Peyer's patch (tissue), 4 donors: ENCODE data around the gene TNS3. TPM values are rescaled to one million over a fixed set of nuclear protein-coding genes. Genes with fewer than 3 reads are reported as not detected.

Source experiments
- DNase-seq, 3 donors: peaks; one replicate each; pipeline ENCODE4 v3.0.0-alpha.2; 2017 to 2019
- H3K27ac ChIP-seq, 4 donors: fragments of 200-600 bp; sonication (generic); one replicate each; pipeline ENCODE4 v1.5.1; 2016 to 2019
- H3K27me3 ChIP-seq, 2 donors: fragments of 200-600 bp; sonication (generic); one replicate each; pipeline ENCODE4 v1.5.1; 2019
- H3K36me3 ChIP-seq, 3 donors: fragments of 200-600 bp; sonication (generic); one replicate each; pipeline ENCODE4 v1.5.1; 2016 to 2019
- H3K4me1 ChIP-seq, 4 donors: fragments of 200-600 bp; sonication (generic); one replicate each; pipeline ENCODE4 v1.5.1; 2016 to 2019
- H3K4me3 ChIP-seq, 4 donors: fragments of 200-600 bp; sonication (generic); 1 replicate in 3 of 4; 2 replicates in 1 of 4; pipeline ENCODE4 v1.5.1; 2016 to 2019; ENCODE audit warnings: mild to moderate bottlenecking in 1 of 4
- H3K9me3 ChIP-seq, 4 donors: fragments of 200-600 bp; sonication (generic); one replicate each; pipeline ENCODE4 v1.5.1; 2016 to 2019; ENCODE audit warnings: mild to moderate bottlenecking in 1 of 4
- POLR2A ChIP-seq, 2 donors: fragments of 450-650 bp; IDR thresholded peaks; one replicate each; pipeline ENCODE4 v1.5.1; 2017; ENCODE audit warnings: antibody characterized with exemption in 2 of 2, mild to moderate bottlenecking in 2 of 2, moderate library complexity in 2 of 2
- total RNA-seq, 4 donors: library from RNA; depleted of rRNA; stranded (reverse); fragments of >200 nt; gene quantifications; one replicate each; pipeline ENCODE4 v1.1.0, GENCODE V29; 2016
- TF ChIP-seq, protein P1 (sequence below), 6 experiments: fragments of 450-650 bp in 4 of 6; fragments of 200-600 bp in 2 of 6; sonication (generic) in 1 of 6; IDR thresholded peaks; one replicate each; pipeline ENCODE4 v1.5.1; 2017 to 2019; ENCODE audit warnings: antibody characterized with exemption in 6 of 6, mild to moderate bottlenecking in 3 of 6, moderate library complexity in 1 of 6

The TNS3 gene
- total RNA-seq, 4 donors from 2014 or later = 79.5 to 157 (median 112) TPM

DNA sequence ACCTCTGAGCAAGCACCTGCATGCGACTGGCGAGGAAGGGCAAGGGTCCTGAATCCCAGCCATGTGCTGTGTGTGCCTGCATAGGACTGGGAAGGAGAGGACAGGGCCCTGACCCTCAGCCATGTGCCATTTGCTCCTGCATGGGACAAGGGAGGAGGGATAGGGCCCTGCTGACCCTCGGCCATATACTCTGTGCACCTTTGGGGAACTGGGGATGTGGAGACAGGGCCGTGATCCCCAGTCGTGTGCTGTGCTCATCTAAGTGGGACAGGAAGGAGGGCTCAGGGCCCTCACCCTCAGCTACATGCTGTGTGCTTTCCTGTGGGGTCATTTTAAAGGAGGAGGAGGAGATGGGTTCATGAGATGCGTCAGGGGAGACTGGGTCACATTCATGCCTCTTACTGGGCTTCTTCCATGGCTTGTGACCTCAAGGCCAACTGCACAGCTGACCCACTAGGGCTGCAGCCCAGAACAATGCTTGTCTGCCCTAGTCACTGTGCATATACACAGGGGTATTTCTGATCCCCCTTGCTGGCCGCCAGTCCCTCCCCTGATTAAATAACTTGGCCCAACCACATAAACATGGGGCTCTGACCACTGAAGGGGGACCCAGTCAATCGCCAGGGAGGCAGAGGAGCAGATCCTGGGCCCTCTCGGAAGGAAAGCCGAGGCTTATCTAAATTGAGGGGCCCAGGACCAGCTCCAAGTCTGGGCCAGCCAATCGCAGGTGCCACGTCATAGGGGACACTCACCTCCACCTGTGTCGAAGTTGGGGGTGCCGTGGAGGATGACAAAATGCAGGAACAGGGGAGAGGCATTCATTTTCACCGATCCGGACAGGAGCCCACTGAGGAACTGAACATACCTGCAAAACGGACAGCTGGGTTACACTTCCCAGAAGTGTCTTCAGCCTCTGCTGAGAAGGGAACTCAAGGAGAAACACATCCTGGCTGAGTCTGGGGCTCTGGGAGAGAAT is 167.3 kb downstream of the TNS3 start:
- H3K4me3 ChIP-seq = no peak overlapping the region
- H3K9me3 ChIP-seq = no peaks in the 10 kb centered on the region
- peaks cover 0 to 58% (median 0%) of the 10 kb centered on the region in 3 donors for H3K36me3 ChIP-seq
- H3K27me3 ChIP-seq = no peaks in the 10 kb centered on the region
- TF ChIP-seq, protein P1, sequence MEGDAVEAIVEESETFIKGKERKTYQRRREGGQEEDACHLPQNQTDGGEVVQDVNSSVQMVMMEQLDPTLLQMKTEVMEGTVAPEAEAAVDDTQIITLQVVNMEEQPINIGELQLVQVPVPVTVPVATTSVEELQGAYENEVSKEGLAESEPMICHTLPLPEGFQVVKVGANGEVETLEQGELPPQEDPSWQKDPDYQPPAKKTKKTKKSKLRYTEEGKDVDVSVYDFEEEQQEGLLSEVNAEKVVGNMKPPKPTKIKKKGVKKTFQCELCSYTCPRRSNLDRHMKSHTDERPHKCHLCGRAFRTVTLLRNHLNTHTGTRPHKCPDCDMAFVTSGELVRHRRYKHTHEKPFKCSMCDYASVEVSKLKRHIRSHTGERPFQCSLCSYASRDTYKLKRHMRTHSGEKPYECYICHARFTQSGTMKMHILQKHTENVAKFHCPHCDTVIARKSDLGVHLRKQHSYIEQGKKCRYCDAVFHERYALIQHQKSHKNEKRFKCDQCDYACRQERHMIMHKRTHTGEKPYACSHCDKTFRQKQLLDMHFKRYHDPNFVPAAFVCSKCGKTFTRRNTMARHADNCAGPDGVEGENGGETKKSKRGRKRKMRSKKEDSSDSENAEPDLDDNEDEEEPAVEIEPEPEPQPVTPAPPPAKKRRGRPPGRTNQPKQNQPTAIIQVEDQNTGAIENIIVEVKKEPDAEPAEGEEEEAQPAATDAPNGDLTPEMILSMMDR (IDR thresholded peaks at IDR 0.05) = no peak
- no peak for TF ChIP-seq POLR2A (IDR thresholded peaks at IDR 0.05)
- H3K27ac ChIP-seq = no peak overlapping the region
- peak in 1 of 3 donors; percentile 37 for DNase-seq
- no peaks in the 10 kb centered on the region for H3K4me1 ChIP-seq

DNA sequence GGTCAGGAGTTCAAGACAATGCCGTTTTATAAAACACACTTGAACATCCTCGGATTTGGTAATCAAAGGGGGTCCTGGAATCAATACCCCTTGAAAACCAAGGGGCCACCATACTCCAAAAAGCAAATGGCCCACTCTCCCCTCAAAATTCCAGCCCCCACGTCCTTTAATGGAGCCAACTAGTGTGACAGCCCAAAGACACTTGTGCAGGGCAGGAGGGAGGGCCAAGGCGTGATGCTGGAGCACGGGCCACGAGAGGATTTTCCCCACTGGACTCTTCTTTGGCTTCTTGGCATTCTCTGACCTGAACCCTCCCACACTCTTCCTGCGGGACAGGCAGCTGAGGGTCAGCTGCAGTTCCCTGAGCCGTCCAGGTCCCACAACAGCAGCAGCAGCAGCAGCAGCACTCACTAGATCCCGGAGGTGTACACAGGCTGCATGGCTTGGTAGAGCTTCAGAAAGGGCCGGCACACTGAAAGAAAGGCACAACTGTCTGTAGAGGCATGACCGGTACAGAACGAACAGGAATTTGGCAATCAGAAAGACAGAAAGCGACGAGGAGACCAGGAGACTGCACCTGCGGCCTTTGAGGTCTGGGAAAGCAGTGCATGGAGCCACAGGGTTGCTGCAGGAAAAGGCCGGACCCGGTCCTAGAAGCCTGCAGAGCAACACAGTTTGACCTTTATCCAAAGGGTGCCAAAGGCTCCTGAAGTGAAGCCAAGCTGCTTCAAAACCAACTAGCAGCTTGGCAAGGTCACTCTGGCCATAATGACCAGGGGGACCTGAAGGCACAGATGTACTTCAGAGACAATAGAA is 168.2 kb downstream of the TNS3 start:
- DNase-seq = peak in 1 of 3 donors; percentile 23
- TF ChIP-seq, protein P1 (IDR thresholded peaks at IDR 0.05) = no peak
- TF ChIP-seq POLR2A (IDR thresholded peaks at IDR 0.05) = no peak

GRCh38 chr7:47411901-47412300 is 170.0 kb downstream of the TNS3 start:
- TF ChIP-seq, protein P1 (IDR thresholded peaks at IDR 0.05) = no peak
- TF ChIP-seq POLR2A (IDR thresholded peaks at IDR 0.05) = no peak
- H3K9me3 ChIP-seq = no peaks in the 10 kb centered on the region
- no peak for DNase-seq
- H3K4me3 ChIP-seq = no peak overlapping the region
- no peaks in the 10 kb centered on the region for H3K27me3 ChIP-seq
- no peak overlapping the region for H3K27ac ChIP-seq
- H3K4me1 ChIP-seq = peaks cover 0 to 17% (median 0%) of the 10 kb centered on the region in 4 donors
- peaks cover 0 to 49% (median 0%) of the 10 kb centered on the region in 3 donors for H3K36me3 ChIP-seq

More for the DNA sequence above, 168.2 kb downstream of the TNS3 start:
- H3K27ac ChIP-seq = no peak overlapping the region
- H3K27me3 ChIP-seq = no peaks in the 10 kb centered on the region
- H3K4me1 ChIP-seq = no peaks in the 10 kb centered on the region
- peaks cover 0 to 50% (median 0%) of the 10 kb centered on the region in 3 donors for H3K36me3 ChIP-seq
- no peaks in the 10 kb centered on the region for H3K9me3 ChIP-seq
- no peak overlapping the region for H3K4me3 ChIP-seq

DNA sequence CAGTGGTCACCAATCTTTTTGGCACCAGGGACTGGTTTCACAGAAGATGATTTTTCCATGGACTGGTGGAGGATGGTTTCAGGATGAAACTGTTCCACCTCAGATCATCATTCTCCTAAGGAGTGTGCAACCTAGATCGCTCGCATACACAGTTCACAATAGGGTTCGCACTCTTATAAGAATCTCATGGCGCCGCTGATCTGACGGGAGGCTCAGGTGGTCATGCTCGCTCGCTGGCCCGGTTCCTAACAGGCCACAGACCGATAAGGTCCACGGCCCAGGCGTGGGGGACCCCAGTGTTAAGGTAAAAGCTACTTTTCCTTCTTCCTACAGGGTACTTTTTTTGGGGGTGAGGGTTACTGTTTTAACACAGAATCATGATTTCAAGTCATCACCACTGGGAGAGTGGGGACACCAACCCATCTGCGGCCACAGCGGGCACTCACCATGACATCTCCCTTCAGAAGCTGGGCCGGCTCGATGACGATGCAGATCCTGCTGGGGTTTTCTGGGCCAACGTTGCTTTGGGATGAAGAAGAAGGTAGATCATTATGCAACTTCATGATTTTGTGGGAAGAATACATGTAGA is 170.5 kb downstream of the TNS3 start:
- DNase-seq = peak in 1 of 3 donors; percentile 28
- Histone ChIP-seq H3K4me1 (peaks cover 0 to 22% (median 2%) of the 10 kb centered on the region in 4 donors), H3K27me3 (no peaks in the 10 kb centered on the region), H3K36me3 (peaks cover 0 to 49% (median 0%) of the 10 kb centered on the region in 3 donors), H3K4me3 (no peak overlapping the region), H3K9me3 (no peaks in the 10 kb centered on the region), H3K27ac (no peak overlapping the region)
- TF ChIP-seq, protein P1 (IDR thresholded peaks at IDR 0.05) = no peak
- TF ChIP-seq POLR2A (IDR thresholded peaks at IDR 0.05) = no peak

DNA sequence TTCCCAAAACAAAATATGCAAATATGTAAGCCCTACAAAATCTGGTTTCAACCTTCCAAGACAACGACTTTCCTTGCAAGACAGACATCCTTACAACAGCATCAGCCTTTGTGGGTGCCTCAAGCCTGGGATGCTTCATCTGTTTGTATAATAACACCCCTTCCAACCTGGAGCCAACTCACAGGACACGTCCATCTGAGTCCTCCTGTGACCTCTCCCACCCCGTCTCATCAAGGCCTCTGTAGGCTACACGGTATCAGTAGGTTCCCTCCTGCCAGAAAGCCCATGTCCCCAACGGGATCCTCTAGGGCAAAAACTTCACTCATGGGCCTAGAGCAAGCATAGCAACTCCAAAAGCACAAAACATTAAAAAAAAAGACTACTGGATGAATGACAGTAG is 173.2 kb downstream of the TNS3 start:
- Histone ChIP-seq H3K27me3 (no peaks in the 10 kb centered on the region), H3K9me3 (no peaks in the 10 kb centered on the region), H3K36me3 (peaks cover 0 to 28% (median 0%) of the 10 kb centered on the region in 3 donors), H3K27ac (no peak overlapping the region), H3K4me3 (no peak overlapping the region), H3K4me1 (peaks cover 0 to 39% (median 3%) of the 10 kb centered on the region in 4 donors)
- TF ChIP-seq, protein P1 (IDR thresholded peaks at IDR 0.05) = no peak
- TF ChIP-seq POLR2A (IDR thresholded peaks at IDR 0.05) = no peak
- peak in 1 of 3 donors; percentile 37 for DNase-seq
